Stromal cell of bone marrow (primary cell): ENCODE results near the gene MSL1.

Source experiments
- DNase-seq: peaks from one replicate; pipeline ENCODE4 v3.0.0-alpha.2; 2012; ENCODE audit warnings: low read depth

MSL1 gene

GRCh38 chr17:40176754-40177110 is 55.0 kb downstream of the MSL1 start:
- DNase-seq: no peak

GRCh38 chr17:40177275-40177874 is 55.6 kb downstream of the MSL1 start, which contains the start of gene RAPGEFL1:
Gene RAPGEFL1, plus strand, starts transcription at chr17:40177470. Its CDS starts 392 bp downstream, at chr17:40177862.
- DNase-seq: no peak

DNA sequence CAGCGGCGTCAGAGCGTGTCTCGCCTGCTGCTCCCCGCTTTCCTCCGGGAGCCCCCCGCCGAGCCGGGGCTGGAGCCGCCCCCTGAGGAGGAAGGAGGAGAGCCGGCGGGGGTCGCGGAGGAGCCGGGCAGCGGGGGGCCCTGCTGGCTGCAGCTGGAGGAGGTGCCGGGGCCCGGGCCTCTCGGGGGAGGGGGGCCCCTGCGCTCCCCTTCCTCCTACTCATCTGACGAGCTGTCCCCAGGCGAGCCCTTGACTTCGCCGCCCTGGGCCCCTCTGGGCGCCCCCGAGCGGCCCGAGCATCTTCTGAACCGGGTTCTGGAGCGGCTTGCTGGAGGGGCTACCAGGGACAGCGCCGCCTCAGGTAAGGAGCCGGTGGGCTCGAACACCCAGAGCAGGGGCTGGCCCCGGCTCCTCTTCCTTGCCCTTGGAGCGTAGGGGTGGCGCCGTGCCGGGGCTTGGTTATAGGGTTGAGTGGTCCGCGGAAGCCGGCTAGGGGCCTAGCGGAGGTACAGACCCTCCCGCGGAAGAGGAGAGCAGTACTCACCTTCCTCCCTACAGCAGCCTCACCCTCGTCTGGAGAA is 56.3 kb downstream of the MSL1 start:
- no peak for DNase-seq

DNA sequence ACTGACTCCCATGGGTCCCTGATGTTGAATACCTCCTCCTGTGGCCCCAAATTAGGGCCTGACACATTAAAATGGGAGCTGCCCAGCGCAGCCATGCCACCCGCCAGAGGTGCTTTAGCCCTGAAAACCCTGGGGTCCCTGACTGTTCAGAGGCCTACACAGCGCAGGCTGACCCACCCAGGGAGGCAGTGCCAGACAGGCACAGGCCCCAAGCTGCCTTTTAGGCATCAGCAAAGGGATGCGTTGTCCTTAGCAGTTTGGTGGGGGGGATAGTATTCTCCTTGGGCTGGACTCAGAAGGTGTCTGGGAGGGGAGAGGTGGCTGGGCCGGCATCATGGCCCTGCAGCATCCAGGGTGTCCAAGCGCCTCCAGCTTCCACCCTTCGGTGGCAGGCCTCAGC is 56.9 kb downstream of the MSL1 start:
- DNase-seq: no peak

GRCh38 chr17:40179923-40180659 is 58.3 kb downstream of the MSL1 start:
- DNase-seq: no peak

DNA sequence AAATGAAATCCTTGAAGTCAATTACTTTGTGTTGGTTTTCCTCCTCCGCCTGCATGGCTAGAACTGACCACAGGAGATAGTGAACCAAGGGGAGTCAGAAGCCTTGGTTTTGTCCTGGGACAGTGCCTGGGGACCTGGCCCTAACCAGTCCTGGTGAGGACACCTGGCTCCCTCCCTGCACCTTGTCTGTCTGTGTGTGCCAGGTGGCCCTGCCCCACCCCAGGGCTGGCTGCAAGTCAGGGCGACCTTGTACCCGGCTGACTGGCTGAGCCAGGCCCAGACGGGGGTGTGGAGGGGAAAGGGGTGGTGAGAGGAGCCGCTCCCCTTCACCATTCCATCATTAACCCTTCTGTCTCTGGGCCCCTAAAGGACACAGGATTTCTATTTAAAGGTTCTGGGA is 58.9 kb downstream of the MSL1 start:
- no peak for DNase-seq

GRCh38 chr17:40181205-40181604 is 59.4 kb downstream of the MSL1 start:
- no peak for DNase-seq

GRCh38 chr17:40182606-40183005 is 60.8 kb downstream of the MSL1 start:
- no peak for DNase-seq
